Measurements from ENCODE around the gene IRF2BP2.

Gene IRF2BP2

DNA sequence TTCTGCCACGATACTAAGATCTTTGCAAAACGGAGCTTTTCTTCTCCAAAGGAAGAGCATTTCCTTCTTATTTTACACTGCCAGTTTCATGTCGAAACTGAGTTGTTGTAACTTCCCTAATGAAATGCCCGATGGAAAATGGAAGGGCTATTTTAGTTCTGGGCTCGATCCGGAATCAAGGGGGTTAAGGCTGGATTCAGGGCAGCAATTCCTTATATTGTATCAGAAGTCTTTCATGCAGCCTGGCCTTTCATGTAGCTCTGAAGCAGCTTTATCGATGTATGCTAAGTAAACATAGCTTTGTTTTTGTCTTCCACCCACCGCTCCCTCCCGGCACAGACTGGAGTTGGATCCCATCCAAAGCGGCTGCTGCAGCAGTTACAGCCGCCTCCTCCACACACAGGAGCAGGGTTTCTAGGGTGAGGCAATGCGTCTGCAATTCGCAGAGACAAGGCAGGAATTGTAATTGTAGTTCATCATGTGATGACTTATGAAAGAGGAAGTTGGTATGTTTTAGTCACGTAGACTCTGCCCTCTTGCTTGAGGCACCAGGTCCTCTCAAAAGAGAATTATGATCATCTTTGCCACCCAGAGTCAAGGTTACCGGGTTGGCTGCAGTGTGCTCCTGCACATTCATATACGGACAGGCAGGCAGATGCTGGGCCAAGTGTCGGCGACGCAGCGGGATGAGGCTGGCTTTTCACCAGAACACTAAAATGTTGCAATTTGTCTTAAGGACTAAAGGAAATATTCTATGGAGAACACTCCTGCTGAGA, 2.6 kb upstream of the IRF2BP2 start:
- peak; percentile 86 for DNase-seq

- peak; percentile 39 for DNase-seq
These were observed 1.9 kb upstream of the IRF2BP2 start for GRCh38 chr1:234611847-234612351.

DNA sequence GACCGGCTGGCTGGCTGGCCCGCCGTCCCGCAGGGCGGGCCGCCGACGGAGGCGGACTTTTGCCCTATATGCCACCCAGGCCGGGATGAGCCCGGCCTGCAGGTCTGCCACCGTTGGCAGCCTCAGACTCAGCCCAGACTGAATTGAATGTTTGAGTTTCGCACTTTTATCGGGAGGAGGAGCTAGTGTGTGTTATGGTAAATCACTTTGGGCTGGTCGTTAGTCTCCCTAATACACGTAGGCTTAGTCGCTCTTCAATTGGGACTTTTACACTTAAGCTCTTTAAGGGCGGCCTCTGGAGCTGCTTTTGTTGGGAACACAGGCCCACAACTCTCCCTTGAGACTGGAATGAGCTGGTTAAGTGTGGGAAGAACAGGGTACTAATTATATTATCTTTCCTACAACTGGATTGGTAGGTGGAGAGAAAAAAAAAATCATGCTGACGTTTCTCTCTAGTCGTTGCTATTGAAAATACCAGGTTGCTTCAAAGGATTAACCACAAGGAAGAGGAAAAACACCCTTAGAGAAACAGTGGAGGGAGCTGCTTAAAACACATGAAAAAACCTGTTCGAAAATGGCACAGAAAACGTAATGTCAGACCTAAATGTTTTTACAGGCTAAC, 1.4 kb upstream of the IRF2BP2 start:
- no peak for DNase-seq

DNA sequence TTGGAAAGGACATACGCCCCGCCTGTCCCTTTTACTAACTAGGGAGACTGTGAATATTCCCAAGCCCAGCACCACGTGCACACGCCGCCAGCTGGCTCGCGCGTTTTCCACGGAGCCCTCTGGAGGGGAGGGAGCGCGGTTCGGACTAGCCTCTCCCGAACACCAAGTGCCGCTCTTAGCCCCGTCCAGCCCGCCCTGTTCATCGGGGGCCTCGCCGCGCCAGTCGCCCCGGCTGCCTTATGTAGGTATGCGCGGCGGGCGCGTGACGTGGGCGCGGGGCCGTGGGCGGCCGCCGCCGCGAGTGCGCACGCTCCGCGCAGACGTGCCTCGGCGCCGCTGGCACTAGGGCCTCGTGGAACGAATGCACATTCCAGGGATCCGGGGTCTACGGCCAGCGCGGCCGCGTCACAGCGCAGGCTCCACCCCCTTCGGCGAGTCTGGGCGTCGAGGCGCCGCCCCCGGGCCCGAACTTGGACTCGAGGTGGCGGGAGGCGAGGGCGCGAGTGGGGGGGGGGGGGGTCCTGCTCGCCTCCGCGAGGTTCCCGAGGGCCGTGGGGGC, 767 bp upstream of the IRF2BP2 start:
- peak; percentile 95 for DNase-seq

DNA sequence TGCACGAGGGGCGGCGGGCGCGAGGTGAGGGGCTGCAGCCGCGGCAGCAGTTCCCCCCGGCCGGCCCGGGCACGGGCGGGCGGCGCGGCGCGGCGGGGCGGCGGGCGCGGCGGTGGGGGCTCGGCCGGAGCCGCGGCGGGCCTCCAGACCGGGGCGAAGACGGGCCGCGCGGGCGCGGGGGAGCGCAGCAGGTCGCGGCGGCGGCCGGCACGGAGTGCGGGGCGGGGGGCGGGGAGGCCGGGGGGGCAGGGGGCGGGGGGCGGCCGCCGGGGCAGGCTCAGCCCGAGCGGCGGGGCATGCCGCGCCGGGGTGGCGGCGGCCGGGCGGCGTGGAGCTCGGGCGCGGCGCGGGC, 311 bp downstream of the IRF2BP2 start:
- no peak for DNase-seq

DNA sequence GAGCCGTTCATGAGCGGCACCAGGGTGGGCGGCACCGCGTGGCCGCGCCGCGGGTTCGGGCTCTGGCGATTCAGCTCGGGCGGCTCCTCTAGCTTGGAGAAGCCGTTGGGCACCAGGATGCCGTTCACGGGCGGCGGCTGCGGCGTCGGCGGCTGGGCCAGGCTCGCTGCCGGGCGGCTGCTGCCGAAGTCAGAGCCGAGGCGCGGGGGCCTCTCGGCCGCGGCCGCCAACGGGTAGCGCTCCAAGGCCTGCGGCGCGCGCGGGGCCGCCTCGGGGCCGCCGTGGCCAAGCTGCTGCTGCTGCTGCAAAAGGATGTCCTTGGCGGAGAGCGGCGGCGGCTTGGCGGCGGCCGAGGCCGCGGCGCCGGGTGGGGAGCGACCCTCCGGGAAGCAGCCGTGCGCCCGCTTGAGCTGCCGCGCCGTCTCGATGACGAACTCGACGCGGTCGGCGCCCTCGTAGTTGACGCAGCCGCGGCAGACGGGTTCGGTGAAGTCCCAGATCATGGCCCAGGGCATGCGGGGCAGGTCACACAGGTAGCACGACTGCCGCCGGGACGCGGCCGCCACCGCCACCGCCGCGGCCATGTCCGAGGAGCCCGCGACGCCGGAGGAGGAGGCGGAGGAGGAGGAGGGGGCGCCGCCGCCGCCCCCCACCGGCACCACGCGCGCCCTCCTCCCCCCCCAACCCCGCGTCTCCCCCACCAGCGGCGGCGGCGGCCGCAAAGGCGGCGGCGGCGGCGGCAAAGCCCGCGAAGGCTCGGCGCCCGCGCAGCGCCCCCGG, 877 bp downstream of the IRF2BP2 start:
- peak; percentile 77 for DNase-seq

DNA sequence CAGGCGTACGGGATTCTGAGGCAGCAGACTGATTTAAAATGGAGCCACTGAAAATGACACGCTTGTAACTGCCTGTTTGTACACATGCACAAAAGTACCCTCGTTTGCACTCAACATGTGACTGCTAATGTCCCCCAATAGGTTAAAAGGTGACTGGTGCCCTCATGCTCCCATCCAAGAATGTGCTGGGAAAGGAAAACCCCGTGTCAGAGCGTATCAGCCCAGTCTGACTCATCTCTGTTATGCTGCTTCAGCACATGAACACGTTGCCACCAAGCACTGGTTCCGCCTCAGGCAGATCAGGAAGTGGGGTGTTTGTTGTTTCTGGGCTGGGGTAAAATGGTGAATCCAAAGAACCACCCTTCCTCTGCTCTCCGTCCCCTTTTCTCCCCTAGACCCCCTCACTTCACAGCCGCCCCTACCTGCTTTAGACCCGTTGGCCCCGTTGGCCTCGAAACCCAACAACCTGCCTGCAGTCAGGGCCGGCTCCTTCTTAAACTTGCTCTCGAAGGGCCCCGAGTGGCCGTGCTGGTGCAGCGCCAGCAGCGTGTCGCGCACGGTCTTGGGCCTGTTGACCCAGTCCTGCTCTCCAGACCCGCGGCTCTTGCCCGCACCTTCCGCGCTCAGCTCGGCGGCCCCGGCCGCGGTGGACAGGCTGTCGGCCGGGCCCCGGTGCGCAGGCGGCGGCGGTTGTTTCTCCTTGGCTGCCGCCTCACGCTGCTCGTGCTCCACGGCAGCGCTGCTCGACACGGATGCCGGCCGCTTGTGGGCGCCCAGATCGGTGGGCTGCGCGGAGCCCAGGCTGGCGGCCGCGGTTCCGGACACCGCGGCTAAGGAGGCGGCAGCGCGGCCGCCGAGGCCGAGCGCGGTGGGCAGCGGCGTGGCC, 1.7 kb downstream of the IRF2BP2 start:
- peak; percentile 87 for DNase-seq

DNA sequence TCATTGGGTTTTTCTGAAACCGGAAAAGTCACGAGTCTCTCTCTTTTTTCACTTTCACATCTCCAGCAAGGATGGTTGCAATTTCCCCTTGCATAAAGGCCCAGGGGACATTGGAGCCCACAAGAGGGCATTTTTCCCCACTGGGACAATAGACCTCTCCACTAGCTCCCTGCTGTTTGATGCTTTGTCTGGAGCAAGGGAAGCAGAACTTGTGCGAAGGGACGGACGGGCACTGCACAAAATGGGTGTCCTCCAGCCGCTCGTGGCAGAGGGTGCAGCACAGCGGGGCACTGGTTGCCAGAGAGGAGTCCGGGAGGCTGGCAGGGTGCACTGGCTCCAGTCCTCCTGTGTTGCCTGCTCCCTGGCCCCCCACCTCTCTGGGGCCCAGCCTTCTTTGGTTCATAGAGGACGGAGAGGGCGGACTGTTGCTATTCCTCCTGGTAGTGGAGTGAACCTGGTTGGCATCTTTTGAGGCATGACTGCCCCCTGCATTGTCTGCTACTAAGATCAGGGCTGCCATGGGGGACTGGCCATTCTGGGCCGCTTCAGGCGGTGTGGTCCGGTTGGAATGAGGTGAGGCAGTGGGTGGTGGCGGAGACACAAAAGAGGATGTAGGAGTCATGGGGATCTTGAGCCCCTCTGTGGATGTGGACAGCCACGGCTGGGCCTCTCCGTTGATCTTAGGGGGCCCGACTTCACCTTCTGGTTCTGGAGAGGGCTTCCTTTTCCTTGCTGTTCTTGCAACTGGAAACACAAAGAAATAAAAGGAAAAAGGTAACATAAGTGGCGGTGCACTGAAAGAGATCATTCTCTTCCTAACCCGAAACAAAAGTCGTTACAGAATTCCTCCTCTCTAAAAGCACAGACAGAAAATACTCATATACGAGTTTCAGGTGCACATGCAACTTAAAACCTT, 2.6 kb downstream of the IRF2BP2 start:
- peak; percentile 19 for DNase-seq

DNA sequence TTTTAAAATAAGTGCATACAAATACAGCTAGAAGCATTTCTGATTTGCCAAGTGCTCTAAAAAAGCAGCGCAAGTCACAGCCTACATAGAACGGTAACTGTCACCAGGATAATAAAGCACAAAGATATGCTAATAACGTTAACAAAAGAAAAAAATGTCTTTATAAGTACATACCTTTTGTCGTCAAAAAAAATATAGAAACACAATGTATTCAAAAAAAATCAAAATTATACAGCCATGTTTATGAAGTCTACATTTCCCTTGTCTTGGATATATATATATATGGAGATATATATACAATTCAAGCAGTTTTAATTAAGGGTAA, 3.2 kb downstream of the IRF2BP2 start:
- DNase-seq = no peak

DNA sequence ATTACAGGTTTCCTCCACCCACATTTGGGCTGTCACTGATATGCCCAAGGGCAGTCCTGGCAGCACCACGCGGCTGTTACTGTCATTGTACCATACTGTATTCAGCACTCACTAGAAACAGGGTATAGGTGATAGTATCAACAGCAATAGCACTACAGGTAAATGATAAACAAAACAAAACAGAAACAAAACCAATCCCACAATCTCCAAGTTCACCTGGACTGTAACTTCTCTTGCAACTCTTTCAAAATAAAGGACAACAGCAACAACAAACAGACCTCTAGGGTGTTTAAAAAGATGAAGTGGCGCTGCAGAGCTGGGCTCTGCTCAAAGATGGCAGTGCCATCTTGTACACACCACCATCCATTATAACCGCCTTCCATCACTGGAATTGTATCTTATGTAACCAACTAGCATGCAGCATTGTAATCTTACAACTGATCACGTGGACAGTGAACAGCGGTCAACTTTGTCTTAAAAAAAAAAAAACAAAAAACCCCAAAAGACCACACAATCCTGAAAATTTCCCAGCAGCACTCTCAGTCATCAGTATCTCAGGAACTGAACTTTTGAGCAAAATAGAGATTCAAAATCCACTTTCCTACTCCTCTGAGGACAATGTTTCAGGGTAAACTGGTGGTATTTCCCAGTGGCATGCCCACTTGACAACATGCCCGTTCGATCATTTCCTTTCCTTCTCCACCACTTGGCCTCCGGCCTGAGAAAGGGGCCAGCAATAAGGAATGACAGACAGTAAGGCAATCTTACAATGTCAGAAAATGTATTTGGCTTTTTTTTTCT, 3.8 kb downstream of the IRF2BP2 start:
- DNase-seq = peak; percentile 45

- DNase-seq = no peak
These were observed 4.5 kb downstream of the IRF2BP2 start for GRCh38 chr1:234605399-234605982.

- DNase-seq = no peak
These were observed 5.2 kb downstream of the IRF2BP2 start for GRCh38 chr1:234604495-234605398.

GRCh38 chr1:234603221-234604204, 6.5 kb downstream of the IRF2BP2 start:
- no peak for DNase-seq

DNA sequence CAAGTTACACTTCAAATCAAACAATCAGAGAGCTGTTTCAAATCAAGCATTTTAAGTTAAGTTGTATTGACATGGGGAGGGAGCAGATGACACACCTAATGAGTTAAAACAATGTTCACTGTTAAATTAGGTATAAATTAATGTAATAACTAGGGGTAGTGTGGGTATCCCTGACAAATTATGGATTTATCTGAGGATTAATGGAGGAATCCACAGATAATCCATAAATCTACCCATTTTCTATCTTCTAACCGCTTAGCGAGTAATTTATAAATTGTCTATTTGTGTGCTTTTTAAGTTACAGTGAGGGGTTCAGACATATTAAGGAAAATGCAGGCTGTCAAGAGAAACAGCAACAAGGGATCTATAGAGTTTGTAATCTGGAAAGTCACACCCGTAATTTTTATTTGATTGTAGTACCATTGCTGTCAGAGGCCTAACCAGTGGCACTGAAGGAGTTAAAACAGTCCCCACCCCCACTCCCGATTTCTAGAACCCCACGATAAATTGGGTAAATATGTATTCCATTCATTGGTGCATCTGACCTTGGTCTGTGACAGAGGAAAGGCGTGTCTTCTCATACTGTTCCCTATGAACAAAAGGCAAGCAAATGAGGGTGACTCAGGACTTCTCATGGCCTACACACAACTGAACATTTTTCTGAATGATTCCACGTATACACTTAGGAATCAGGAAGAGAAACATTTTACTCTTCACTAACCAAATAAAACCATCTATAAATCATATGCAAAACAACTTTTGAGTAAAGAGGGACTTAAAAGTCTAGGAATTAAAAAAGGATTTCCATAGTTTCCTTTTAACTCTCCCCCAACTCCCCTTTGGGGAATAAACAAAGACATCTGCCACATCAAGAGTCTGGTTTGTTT, 7.4 kb downstream of the IRF2BP2 start:
- DNase-seq = peak; percentile 13

DNA sequence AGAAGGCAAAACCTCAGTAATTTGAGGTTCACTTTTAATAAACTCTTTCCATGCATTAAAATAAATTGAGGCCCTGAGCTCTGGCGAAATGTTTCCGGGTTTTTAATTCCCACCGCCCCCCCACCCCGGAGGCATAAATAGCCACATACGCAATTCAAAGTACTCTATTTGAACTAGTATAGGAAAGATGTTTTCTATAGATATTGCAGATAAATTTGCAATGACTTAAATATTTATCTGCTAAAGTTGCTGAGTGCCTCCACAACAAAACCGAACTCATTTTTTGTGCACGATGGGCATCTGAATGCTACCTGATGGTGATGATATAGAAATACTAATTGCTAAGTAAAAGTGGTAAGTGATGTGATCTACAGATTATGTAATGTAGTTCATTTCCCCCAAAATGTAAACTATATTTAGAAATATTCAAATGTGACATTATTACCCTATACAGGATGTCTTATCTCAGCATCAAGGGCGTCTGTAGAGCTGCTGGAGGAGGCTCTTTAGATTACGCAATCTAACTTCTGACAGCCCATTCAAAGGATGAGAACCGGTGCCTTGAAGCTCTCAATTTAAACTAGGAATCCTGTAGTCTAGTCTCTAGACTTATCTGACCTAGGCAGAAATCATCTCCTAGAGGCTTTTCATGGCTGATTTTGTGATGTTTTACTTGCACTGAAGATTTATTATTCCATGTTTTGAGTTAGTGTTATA, 8.5 kb downstream of the IRF2BP2 start:
- peak; percentile 32 for DNase-seq

Data from CD4-positive, alpha-beta T cell treated with Interferon gamma for 1 hour (primary cell).